HG02571 (cell line): Measurements from ENCODE around the gene XXYLT1.
"Not testable (repeated sequence)": the region's sequence is repeated elsewhere in the genome, so short reads cannot be mapped to it uniquely, and the experiment has no call there.

Experiments used
- ATAC-seq: cut with Tn5 transposase; IDR thresholded peaks from one replicate; pipeline ENCODE4 v1.9.1; 2021; ENCODE audit warnings: mild to moderate bottlenecking, moderate library complexity; ENCODE audit not compliant: unreplicated experiment

XXYLT1 gene

DNA sequence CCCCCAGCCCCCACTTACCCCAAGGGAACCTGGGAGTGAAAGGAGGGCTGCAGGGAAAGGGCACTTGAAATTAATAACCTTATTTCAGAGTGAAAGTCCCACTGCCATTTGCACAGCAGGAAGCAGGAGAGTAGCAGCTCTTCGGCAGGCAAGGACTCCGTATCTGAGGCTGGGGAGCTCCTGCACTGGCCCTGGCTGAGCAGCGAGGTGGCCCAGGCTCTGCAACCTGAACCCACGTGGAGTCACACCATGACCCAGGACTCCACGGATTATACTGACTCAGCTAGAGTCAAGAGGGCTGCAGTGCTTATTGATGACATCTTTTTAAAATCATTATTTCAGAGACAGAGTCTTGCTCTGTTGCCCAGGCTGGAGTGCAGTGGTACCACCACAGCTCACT, 214.5 kb downstream of the XXYLT1 start:
- no peak for ATAC-seq

DNA sequence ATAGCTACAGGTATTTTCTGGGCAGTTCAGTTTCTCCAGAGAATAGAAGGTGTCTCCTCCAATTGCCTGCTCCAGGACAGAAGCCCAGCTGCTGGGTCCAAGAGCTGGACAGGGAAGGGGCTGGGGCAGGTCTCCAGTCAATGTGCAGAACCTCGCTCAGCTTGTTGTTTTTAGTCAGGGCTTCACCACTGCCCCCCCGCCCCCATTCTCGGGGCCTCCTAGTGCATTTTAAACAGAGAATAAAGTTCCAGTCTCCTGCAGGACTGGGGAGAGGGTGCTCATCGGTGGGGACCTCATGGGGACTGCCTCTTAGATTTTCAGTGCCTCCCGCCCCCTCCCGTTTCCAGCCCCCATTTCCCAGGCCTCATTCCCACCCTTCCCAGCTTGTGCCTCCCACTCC, 216.6 kb downstream of the XXYLT1 start:
- ATAC-seq: no peak

DNA sequence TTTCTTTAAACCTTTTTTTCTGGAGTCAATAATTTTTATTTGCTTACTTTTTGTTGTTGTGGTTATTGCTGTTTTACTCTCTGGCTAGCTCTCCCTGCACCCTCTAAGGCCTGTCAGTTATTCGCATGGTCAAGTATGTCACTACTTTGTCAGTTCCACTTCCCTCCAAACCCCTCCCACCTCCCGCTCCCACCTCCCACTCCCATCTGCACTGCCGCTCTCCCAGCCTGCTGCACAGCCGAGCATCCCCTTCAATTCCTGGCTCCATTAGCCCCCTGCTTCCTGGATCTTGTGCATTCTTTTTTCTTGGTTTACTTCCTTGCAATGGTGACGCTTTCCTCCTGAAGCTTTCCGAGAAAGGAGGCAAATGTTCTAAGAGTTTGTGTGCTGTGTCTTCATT, 218.0 kb downstream of the XXYLT1 start:
- ATAC-seq: no peak

DNA sequence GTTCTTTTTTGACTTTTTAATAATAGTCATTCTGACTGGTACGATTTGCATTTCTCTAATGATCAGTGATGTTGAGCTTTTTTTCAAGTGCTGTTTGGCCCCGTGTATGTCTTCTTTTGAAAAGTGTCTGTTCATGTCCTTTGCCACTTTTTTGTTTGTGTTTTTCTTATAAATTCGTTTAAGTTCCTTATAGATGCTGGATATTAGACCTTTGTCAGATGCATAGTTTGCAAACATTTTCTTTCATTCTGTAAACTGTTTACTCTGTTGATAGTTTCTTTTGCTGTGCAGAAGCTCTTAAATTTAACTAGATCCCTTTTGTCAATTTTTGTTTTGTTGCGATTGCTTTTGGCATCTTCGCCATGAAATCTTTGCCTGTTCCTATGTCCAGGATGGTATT, 220.7 kb downstream of the XXYLT1 start:
- not testable (repeated sequence) for ATAC-seq

DNA sequence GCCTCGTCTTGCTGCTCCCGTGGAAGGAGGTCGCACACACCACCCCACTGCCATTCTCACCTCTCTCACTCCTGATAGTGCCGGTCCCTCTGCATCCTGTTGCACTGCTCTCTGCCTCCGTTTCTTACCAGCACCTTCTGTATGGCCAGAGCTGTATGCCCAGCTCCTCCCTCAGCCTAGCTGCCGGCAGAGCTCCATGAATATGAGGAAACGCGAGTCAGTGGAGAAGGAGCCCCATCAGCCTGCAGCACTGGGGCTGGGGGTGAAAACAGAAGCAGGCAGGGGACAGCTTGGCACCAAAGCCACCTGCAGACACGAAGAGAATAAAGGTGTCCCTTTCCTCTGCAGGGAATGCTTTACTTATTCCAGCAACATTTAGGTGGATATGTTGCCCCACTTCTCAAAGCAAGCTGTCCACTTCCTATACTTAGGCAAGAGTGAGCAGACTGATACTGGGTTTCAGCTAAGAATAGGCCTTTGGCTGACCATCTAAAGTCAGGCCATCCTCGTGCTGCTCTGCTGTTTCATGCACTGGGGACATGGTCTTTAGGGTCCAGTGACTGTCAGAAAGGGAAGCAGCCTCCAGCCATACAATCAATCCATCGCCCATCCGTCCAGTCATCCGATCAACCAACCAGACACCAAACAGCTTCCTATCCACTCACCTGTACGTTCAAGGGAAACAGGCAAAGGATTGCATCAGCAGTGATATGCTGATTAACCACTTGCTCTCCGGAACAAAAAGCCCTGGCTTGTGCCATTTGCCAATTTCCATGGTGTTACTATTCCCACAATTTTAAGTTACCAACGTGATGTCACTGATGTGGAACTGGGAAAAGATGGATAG, 222.7 kb downstream of the XXYLT1 start:
- ATAC-seq: no peak

DNA sequence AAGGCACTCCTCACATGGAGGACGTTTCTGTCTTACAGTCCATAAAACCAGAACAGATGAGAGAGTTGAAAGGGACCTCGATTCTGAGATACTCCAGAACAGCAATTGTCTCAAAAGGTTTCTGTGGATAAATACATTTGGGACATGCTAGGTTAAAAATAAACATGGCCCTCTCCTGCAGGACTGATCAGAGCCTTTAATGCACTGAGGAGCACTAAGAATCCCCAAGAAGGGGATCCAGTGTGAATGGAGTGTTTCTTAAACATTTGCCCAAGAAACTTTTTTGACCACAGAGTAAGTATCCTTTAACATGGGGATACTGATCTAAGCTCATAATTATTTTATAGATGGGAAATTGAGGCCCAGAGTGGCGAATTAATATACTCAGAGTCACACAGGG, 223.4 kb downstream of the XXYLT1 start:
- no peak for ATAC-seq

DNA sequence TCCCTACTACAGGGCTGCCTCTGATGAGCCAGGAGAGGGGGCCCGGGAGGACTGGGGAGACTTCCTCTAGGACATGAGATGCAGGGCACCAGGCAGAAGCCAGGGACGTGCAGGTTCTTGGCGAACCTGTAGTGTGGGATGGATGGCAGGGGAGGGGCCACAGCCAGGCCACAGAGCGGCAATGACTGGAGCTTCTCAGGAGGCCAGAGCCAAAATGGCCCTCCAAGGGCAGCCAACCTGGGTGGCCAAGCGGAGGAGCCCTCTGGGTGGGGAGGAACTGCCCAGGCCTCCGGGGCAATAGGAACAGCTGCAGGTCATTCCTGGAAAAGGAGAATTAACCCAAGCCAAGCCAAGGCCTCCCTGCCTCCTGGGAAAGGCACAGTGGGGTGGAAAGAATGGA, 224.5 kb downstream of the XXYLT1 start:
- no peak for ATAC-seq

DNA sequence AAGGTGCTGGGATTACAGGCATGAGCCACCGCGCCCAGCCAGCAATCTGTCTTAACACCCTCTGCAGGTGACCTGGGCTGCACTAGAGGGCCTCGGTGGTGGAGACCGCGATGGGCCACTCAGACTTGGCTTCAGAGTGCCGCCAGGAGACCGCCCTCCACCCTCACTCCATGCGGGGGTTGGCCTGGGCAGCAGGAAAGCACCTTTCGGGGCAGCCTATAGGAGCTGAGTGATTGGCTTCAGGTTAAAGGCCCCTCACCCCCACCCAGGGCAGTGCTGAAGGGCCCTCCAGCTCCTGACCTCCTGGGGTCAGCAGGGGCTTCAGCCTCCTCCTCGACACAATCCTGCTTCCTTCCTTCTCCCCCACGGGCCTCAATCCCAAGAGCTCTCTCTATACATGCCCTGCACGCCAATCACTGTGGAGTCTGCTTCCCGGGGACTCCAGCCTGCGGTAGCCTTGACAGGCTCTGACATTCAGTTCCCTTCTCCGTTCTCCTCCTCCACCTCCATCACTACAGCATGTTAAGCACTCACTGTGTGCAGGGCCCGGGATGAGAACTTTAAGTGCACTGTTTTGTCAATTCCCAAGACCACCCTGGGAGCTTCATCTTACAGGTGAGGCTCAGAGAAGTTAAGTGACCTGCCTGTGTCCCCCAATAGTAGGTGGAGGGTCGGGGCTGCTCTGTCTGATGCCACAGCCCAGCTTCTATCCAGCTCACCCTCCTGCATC, 225.3 kb downstream of the XXYLT1 start:
- ATAC-seq: no peak

DNA sequence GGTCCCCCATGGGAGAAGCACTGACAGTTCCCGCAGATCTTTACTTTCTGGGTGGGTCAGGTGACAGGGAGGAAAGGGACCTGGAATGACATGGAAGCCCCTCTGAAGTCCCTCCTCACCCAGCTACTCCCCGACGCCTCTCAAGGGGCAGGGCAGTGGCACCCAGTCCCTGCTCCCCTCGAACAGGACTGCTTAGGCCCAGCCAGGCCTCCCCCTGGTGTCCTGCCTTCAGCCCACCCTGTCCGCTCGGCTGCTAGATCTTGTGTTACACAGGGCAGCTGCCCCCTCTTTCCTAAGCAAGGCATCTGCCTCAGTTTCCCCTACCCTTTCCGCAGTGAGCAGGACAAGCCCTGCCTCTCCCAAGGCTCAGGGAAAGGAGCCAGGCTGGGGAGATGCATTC, 226.5 kb downstream of the XXYLT1 start:
- ATAC-seq: no peak

DNA sequence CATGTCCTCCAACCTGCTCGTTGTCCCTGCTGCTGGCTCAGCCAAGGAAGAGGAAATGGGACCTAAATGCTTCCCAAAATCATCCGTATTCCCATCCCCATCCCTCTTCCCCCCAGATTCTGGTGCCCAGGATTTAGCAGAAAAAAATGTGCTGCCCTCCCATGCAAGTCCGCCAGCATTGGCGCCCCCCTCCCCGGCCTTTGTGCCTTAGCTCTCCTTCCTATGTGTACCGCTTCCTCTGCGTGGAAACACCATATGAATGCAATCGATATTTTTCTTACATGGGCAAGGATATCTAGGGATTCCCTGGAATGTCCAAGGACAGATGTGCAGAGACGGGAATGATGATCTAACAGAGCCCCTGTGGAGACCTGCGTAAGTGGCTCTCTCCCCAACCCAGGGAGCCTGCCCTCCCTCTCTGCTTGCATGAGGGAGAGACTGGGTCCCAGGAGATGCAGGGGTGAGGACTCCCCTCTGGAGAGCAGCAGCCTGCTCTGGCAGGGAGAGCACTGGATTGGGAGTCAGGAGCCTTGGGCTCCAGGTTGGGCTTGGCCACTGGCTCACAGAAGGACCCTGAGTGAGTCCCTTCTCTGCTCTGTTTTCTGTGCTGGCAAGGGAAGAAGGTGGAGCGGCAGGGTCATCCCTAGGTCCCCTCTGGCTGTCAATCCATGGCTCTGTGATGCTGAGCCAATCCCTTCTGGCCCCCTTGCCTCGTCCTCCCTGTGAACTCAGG, 227.2 kb downstream of the XXYLT1 start:
- ATAC-seq: no peak

DNA sequence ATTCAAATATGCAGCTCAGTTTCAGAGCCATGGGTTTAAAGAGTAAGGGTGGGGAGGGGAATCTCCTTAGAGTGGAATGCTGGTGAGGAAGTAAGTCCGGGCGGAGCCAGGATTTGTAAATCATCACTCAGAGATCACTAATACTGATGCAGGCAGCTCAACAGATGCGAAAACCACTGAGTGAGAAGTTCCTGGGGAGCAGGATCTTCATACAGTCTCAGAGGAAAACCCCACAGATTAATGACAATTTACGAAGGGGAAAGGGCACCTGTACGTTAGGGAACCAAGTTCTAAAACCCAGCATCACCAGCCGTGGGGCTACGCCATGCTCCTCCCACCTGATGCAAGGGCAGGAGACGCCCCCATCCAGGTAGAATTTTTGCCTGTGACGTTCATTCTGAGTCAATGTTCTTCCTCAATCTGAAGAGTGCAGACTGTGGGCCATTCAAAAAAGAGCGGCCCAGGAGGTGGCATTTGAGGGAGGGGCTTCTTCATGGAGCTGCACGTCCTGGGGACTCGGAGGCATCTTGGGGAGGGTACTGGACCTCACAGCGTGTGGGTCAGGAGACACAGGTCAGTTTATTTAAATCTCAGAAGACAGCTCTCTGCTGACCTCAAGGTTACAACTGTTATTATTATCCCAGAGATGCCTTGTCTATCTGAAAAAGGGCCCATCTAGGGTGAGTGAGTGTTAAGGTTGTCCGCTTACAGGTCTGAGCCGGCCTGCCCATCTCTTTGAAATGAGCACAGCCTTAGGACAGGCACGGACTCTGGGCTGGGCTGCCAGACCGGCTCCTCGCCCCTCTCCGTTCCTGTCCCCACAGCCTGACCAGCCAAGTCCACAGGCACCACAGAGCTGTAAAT, 228.0 kb downstream of the XXYLT1 start:
- no peak for ATAC-seq

DNA sequence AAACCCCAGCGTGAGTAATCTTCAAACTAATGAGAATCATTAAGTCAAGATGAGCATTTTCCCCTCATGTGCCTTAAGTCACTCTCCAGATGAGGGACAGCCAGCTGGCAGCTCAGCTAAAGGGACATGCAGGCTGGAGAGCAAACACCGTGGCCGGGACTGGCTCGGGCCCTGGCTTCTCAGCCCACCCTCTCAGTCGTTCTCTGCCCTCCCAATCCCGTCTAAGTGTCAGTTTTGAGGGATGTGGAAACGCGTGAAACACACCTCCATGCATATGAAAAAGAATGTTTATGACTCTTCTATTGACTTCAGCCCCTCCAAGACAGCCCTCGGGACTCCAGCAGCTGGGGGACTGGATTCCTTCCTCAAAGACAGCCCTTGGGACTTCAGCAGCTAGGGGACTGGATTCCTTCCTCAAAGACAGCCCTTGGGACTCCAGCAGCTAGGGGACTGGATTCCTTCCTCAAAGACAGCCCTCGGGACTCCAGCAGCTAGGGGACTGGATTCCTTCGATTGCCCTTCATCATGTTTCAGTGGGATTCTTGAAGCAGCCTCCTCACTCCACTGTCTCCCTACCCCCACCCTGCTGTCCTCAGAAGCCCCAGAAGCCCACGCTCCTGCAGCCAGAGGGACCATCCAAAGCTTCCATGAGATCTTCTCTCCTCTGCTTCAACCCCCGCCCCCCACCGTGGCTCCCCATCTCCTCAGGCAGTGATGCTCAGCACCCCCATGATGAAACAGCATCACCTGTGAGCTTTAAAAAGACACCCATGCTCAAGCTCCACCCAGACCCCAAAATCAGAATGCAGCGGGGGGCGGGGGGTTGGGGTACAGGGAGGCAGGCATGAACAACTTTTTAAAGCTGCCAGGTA, 228.9 kb downstream of the XXYLT1 start:
- ATAC-seq: no peak

DNA sequence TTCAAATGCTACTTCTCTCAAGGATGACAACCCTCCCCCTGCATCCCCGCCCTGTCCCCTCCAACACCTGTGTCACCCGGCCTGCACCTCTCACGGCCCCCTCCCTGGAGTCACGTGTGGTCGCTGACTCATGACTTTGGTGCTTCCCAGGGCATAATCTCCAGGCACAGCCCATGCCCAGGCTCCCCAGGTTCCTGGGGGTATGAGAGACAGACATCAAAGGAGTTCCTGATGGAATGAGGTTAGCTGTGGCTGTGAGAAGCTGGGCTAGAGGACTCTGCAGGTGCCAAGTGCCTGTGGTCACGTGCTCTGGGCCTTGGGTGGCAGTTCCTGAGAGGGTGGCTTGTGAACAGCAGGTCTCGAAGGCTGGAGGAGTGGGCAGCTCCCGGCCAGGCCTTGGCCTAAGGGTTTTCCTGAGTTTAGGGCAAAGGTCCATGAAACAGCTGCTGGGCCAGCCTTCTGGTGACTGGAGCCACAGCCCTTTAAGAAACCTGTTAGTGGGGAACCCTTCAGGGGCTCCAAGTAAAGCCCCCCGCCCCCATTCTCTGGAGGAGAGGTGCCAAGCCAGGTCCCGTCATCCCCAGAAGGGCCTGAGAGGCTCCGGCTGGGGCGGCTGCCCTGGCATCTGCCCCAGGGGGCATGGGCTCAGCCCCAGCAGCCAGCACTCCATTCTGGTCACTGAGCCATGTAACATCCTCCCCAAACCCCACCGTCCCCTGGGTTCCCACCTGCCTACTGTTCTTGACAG, 230.0 kb downstream of the XXYLT1 start:
- ATAC-seq: no peak

DNA sequence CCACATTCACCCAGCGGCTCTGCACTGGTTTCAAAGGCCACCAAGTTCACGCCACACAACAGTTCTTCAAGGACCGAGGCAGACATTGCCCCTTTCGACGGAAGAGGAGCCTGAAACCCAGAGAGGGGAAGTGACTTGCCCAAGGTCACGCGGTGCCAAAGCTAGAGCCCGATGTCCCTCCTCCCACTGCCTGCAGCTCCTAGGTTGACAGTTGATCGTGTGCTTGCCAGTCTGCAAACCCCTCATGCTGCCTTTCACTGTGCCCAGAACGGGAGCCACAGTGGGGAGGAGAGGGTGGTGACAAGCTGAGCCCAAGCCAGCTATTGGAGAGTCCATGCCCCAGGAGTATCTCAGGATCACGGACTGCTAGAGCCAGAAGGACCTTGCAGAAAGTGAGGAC, 230.9 kb downstream of the XXYLT1 start:
- ATAC-seq: no peak

DNA sequence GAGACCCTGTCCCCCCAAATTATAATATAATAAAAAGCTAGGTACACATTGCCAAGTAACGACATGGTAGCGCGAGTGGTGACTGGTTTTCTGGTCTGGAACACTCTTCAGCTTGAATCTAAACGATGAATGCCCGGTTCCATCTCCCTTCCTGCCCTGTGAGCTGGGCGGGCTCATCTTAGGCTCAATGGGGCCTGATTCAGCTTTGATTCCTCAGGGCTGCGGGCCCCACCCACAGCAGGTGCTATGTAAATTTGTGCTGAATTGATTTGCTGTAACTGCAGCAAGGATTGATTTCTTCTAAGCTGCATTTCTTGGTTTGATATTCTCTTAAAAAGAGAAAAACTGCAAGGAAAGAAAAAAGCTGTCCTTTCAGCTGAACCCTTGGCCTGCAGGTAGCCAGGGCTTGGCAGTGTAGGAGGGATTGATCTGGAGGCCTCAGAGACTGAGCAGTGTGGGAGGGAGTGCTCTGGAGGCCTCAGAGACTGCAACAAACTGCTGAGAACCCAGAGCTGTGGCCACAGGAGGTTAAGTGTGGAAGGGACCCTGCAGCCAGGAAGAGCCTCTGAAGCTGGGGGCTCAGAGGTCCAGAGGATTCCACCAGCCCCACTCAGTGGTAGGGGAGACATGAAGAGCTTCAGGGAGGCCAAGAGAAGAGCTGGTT, 231.6 kb downstream of the XXYLT1 start:
- no peak for ATAC-seq

DNA sequence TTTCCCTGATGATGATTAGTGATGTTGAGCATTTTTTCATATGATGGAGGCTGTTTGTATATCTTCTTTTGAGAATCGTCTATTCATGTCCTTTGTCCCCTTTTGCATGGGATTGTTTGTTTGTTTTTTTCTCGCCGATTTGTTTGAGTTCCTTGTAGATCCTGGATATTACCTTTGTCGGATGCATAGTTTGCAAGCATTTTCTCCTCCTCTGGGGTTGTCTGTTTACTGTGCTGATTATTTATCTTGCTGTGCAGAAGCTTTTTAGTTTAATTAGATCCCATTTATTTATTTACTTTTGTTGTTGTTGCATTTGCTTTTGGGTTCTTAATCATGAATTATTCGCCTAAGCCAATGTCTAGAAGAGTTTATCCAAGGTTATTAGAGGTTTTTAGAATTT, 232.8 kb downstream of the XXYLT1 start:
- no peak for ATAC-seq

DNA sequence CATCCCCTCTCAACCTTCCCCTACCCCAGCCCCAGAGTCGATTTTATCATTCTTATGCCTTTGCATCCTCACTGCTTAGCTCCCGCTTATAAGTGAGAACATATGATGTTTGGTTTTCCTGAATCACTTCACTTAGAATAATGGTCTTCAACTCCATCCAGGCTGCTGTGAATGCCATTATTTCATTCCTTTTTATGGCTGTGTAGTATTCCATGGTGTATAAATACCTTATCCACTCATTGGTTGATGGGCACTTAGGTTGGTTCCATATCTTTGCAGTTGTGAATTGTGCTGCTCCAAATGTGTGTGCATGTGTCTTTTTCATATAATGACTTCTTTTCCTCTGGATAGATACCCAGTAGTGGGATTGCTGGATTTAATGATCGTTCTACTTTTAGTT, 233.4 kb downstream of the XXYLT1 start:
- not testable (repeated sequence) for ATAC-seq

DNA sequence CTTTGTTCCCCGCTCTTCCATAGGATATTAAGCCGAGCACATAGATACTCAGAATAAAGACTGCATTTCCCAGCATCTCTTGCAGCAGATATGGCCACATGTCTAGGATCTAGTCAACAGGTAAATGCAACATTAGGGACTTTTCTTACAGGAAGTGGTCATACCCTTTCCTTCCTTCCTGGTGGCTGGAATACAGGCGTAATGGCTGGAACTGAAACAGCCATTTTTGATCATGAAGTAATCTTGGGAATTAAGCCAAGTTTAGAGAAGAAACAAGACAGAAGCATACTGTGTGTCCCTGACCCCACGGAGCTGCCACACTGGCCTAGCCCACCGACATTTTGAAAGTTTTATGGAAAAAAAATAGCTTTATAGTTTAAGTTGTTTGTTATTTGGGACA, 234.0 kb downstream of the XXYLT1 start:
- ATAC-seq: no peak

DNA sequence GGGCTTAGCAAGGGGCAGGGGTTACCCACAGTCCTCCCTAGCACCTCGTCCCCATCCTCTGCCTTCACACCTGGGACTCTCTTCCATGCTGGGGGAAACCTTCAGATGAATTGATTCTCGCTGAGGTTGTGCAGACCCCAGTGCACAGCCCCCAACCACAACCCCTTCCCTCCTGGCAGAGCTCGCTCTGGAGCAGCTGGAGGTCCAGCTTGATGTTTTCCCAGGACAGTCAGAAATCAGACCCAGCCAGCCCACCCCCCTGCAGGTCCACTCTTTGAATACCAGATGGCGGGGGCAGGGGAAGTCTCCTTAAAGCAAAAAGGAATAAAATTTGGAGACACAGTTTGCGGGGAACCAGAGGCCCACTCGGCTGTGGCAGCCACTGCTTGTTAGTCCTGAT, 234.4 kb downstream of the XXYLT1 start:
- ATAC-seq: no peak
